ENCODE data around the gene SNAPC3.

Gene SNAPC3

GRCh38 chr9:15498246-15498995 is 75.7 kb downstream of the SNAPC3 start:
- no peak for DNase-seq

DNA sequence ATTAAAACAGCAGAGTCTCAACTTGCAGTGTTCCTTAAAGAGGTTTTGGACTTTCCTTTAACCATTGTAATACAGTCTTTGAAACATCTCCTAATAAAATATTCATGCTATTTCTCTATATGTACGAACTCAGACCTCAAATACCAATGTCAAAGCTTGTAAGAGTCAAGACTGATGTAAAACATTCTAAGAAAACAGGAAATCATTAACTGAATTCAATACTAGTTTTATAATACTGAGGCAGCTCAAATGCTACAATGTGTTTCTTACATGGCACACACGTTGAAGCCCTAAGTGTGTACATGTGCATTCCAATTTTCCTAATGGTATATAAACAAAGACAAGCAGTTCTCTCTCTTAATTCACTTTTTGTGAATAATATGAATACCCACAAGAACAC is 76.5 kb downstream of the SNAPC3 start:
- no peak for DNase-seq

DNA sequence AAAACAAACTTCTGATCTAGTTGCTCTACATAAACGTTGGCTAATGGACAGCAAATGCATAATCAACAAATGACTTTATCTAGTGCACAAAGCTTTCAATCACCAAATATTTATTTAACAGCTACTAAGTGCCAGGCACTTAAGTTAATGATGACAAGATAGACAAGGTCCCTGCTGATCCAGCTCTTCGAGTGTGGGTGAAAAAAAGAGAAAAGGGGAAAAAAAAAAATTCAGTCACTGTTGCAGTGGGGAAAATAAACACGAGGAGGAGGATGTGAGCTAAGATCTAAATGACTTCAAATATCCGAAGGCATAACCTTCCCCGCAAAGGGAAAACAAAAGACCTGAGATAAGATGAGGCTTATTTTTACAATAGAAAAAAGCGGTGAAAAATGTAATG is 78.5 kb downstream of the SNAPC3 start:
- DNase-seq = no peak

GRCh38 chr9:15501803-15502202 is 79.1 kb downstream of the SNAPC3 start:
- no peak for DNase-seq

DNA sequence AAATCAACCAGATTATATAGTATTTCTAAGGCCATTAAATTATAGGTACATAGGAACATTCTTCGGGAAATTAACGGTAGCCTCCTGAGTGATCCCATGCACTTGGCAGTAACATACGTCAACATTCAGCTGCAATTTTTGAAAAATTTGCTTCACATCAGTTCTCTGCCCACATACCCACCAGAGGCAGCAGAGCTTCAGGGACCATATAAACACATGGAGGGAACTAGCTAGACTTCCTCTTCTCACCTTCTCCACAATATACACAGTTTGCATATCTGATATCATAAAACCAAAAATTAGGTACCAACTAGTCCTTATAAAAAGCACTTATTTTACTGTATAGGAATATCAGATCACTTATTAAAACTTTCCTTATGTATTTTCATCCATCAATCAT is 83.2 kb downstream of the SNAPC3 start:
- DNase-seq = no peak

DNA sequence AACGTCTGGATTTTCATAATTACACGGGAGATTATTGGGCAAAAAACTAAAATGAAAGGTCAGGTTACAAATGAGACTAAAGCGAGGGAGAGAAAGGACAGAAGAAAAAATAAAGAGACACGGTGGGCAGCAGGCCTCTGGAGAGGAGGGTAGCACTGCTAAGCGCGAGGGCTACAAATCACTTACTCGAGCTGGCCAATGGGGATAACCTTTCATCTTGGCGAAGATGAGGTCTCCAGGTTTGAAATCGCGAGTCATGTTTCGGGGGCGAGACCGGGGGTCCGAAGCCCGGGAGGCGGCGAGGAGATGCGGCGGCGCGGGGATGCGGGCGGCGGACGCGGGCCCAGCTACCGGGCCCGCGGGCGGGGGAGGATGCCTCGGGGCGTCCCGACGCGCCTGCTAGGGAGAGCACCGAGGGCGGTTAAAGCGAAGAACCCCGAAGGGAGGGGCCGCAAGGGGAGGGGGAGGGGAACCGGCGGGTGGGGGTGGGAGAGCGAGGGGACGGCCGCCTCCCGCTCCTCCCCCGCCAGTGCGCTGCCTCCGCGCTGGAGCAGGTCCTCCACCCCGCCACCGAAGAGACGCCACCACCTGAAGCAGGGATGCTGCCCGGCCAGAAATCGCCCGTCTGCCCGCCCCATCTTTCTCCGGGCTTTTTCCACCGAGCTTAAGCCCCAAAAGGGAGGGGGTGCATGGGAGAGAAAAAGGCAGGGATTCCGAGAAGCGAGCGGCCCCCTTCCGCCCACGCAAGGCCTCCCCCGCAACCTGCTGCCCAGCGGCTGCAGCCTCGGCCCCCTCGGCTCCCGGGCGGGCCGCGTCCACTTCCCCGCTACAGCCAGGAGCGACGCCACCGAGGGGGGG is 87.5 kb downstream of the SNAPC3 start:
- peak; percentile 62 to 69 for DNase-seq

DNA sequence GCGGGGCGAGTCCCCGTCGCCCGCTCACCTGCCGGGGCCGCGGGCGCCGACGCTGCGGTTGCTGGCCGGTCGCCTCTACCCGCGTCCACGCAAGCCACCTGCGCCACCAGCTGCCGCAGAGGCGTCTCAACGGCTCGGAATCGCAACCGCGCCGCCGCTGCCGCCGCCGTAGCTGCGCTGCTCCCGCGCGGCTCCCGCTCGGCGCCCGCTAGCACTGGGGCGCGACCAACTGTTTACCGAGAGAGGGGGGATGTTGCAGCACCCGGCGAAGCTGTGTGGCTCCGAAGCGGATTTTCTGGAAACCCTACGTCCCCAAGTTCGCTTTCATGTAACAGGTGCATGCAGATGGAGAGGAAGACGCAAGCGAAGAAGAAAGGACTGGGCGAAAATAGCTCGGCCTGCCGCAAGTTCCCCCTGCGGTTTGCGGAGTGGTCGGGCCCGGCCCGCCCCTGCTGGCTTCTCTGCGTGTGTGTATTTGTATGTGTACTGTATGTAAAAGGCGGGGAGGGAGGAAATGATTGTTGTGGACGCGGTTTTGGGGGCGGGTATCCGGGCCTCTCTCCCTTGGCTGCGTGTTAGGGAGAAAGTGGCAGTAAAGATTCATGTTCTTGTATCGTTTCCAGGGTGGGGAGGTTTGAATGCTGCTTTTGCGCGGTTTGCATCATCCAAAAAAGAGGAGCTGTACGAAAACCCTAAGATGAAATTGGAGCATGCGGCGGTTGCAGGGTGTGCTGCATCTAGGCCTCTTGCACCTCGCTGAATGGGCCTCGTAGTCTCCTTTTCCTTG is 88.3 kb downstream of the SNAPC3 start, which contains the start of gene PSIP1:
Gene PSIP1 (minus strand): TSS at position 182 of the 787 bp plus-strand sequence. CDS start 782 bp downstream, outside the sequence.
- peak; percentile 83 to 89 for DNase-seq
